Right forelimb (tissue), 1 donor: Measurements from ENCODE around the gene CYP26B1.

Experiments
- DNase-seq: peaks from one replicate; pipeline ENCODE4 v3.0.0-alpha.2; 2018

The CYP26B1 gene

GRCh38 chr2:72147303-72147971 is at the start of gene CYP26B1:
Gene CYP26B1 (minus strand): TSS chr2:72147862. CDS start chr2:72147834, 28 bp downstream.
- DNase-seq, result peak; percentile 71

- DNase-seq, result no peak
Observed at GRCh38 chr2:72193723-72194122, 46.1 kb upstream of the CYP26B1 start.

- no peak for DNase-seq
Observed at GRCh38 chr2:72191441-72191840, 43.8 kb upstream of the CYP26B1 start.

GRCh38 chr2:72185206-72185605 is 37.5 kb upstream of the CYP26B1 start:
- no peak for DNase-seq

GRCh38 chr2:72183466-72183865 is 35.8 kb upstream of the CYP26B1 start:
- no peak for DNase-seq

GRCh38 chr2:72183016-72183415 is 35.4 kb upstream of the CYP26B1 start:
- DNase-seq, result no peak

GRCh38 chr2:72182547-72182946 is 34.9 kb upstream of the CYP26B1 start:
- no peak for DNase-seq

- DNase-seq, result no peak
Observed at GRCh38 chr2:72181616-72182015, 34.0 kb upstream of the CYP26B1 start.

GRCh38 chr2:72180351-72180750 is 32.7 kb upstream of the CYP26B1 start:
- no peak for DNase-seq

- no peak for DNase-seq
Observed at GRCh38 chr2:72178551-72178950, 30.9 kb upstream of the CYP26B1 start.

GRCh38 chr2:72176281-72176680 is 28.6 kb upstream of the CYP26B1 start:
- DNase-seq, result no peak

- no peak for DNase-seq
Observed at GRCh38 chr2:72175636-72176035, 28.0 kb upstream of the CYP26B1 start.

- DNase-seq, result no peak
Observed at GRCh38 chr2:72173640-72174321, 26.1 kb upstream of the CYP26B1 start.

- DNase-seq, result no peak
Observed at GRCh38 chr2:72172478-72172877, 24.8 kb upstream of the CYP26B1 start.

- DNase-seq, result no peak
Observed at GRCh38 chr2:72166279-72166678, 18.6 kb upstream of the CYP26B1 start.

- no peak for DNase-seq
Observed at GRCh38 chr2:72165792-72166191, 18.1 kb upstream of the CYP26B1 start.

- DNase-seq, result no peak
Observed at GRCh38 chr2:72162574-72162973, 14.9 kb upstream of the CYP26B1 start.

- DNase-seq, result no peak
Observed at GRCh38 chr2:72159211-72159993, 11.7 kb upstream of the CYP26B1 start.

GRCh38 chr2:72157871-72158771 is 10.5 kb upstream of the CYP26B1 start:
- DNase-seq, result peak; percentile 29

- DNase-seq, result peak; percentile 20
Observed at GRCh38 chr2:72156872-72157271, 9.2 kb upstream of the CYP26B1 start.

- no peak for DNase-seq
Observed at GRCh38 chr2:72155737-72156136, 8.1 kb upstream of the CYP26B1 start.

- peak; percentile 17 for DNase-seq
Observed at GRCh38 chr2:72155151-72155550, 7.5 kb upstream of the CYP26B1 start.
